ENCODE results near the gene SBK1. TPM values are rescaled to one million over a fixed set of nuclear protein-coding genes. Genes with fewer than 3 reads are reported as not detected.
A peak's percentile ranks its signal among the peaks of the same experiment; 100 is the strongest.
"Not testable (repeated sequence)": the region's sequence is repeated elsewhere in the genome, so short reads cannot be mapped to it uniquely, and the experiment has no call there.

SBK1 gene
- total RNA-seq, 1 donor from 2014 or later, result 0.70 TPM

DNA sequence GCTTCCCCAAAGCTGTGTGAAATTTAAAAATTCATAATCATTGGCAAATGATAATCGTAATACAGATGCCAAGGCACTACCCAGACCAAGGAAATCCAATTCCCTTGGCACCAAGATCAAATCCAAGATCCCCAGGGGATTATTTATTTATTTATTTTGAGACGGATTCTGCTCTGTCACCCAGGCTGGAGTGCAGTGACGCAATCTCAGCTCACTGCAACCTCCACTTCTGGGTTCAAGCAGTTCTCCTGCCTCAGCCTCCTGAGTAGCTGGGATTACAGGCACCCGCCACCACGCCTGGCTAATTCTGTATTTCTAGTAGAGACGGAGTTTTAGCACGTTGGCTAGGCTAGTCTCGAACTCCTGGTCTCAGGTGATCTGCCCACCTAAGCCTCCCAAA, 43.4 kb downstream of the SBK1 start:
- DNase-seq (ENCODE audit: low read depth), result not testable (repeated sequence)

DNA sequence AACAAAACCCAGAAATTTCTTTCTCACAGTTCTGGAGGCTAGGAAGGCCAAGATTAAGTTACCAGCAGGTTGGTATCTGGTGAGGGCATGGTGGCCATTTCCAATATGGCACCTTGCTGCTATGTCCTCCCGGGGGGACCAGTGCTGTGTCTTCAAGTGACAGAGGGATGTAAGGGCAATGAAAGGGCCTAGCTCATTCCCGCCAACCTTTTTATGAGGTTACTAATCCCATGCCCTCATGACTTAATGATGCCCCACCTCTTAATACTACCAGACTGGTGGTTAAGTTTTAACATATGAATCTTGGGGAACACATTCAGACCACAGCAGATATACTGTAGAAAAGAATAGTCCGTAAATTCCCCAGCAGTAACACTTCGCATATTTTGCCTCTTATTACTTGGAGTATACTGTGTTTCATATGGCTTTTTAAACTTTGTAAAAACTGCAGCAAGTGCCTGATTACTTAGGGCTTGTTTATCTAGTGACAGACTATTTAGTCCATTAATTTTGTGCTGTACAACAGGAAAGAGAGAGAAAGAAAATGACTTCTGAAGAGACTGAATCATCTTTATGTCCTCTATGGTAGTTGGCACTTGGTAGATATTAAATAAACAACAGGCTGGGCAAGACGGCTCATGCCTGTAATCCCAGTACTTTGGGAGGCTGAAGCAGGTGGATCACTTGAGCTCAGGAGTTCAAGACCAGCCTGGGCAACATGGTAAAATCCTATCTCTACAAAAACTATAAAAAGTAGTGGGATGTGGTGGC, 44.8 kb downstream of the SBK1 start:
- peak; percentile 41 for DNase-seq (ENCODE audit: low read depth)

DNA sequence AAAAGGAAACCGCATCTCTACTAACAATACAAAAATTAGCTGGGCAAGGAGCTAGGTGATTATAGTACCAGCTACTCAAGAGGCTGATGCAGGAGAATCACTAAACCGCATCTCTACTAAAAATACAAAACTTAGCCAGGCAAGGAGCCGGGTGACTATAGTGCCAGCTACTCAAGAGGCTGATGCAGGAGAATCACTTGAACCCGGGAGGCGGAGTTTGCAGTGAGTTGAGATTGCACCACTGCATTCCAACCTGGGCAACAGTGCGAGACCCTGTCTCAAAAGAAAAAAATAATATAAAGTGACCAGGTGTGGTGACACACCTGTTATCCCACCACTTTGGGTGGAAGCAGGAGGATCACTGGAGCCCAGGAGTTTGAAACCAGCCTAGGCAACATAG, 45.9 kb downstream of the SBK1 start:
- not testable (repeated sequence) for DNase-seq (ENCODE audit: low read depth)

DNA sequence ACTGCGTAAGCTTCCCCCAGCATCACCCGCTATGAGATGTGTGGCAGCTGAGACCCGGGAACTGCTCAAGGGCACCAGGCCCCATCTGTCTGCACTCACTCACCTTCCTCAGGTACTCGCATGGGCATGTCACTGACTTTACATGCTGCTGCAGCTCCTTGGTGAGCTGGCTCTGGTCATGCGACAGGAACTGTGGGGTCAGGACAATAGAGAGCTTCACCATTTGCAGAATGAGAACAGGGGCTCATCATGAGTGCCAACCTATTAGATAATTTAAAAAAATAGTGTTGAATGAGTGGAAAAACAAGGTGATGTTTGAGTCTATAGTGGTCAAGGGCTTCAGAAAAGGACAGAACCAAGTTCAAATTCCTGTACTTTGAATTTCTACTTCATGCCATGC, 70.3 kb downstream of the SBK1 start:
- DNase-seq (ENCODE audit: low read depth), result not testable (repeated sequence)

DNA sequence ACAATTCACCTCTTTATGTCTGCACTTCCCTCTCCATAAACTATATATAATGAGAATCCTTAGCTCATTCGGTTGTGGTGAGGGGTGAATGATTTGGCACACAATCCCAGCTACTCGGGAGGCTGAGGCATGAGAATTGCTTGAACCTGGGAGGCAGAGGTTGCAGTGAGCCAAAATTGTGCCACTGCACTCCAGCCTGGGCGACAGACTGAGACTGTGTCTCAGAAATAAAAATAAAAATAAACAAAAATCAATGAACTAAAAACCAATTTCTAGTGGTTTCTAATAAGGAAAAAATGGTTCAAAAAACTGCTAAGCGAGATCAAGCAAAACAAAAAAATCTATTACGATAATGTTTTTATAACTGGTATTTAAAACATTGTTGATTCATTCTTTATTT, 71.1 kb downstream of the SBK1 start, which contains the start of gene NPIPB6:
NPIPB6 (minus strand) TSS at position 101 of the 400 bp plus-strand sequence. CDS start 686 bp downstream, outside the sequence.
- DNase-seq (ENCODE audit: low read depth), result not testable (repeated sequence)

DNA sequence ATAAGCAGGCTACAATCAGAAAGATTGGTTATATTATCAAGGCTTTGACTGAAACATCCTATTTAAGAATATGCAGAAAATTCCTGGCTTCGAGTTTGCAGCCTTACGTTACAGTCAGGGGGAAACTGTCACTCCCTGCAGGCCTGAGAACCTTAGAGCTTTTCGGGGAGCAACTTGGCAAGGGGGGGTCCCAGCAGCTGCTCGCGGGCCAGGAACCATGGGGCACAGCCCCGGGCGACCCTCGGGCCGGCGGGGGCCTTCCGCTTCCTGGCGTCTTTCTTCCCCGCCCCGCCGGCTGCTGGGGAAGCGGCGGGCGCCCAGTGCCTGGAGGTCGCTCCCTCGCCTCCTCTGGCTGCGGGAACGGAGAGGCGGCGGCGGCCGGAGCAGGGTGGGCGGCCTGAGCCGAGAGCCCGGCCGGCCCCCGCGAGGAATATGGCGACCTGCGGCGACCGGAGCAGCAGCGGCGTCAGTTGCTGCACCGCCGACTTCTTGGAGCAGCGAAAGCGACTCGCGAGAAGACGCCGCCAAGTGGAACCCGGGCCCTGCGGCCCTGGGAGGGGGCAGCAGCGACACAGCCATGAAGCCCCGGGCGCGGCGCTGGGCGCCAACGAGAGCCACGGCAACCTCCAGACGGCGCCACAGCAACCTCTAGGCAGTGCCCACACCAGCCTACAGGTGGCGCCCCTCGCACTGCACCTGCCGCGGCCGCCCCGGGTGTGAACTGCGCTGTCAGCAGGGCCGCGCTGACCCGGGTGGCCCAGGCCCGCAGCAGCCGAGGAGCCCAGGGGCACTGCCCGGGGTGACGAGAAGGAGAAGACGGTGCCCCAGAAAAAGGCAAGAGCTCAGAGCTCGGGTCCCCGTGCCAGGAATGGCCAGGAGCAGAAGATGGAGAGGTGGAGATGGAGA, 72.2 kb downstream of the SBK1 start:
- DNase-seq (ENCODE audit: low read depth), result not testable (repeated sequence)

DNA sequence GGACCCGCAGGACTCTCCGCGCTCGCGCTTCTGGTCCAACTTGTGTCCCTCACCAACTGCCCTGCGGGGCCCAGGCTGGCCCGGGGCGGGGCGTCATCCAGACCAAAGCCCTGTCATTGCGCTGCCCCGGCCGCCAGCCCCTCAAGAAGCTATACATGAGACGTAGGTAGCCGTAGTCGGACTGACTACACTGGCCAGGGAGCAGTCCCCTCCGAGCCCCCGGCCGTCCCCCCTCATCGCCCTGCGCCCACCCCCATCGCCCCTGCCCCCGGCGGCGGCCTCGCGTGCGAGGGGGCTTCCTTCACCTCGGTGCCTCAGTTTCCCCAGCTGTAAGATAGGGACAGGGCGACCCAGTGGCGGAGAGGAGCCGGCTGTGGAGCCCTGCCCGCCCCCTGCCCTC, 75.6 kb downstream of the SBK1 start:
- not testable (repeated sequence) for DNase-seq (ENCODE audit: low read depth)

Other genes starting within 250 kb of the SBK1 start
- not detected in 2 replicates for gene GSG1L, start 228.8 kb upstream of the SBK1 start, total RNA-seq
- 68.8 and 140 TPM in 2 replicates for gene XPO6, start 80.6 kb upstream of the SBK1 start, total RNA-seq
- gene NPIPB6, start 71.0 kb downstream of the SBK1 start, total RNA-seq, result 0.30 and 0.69 TPM in 2 replicates
- gene EIF3CL, start 111.3 kb downstream of the SBK1 start, total RNA-seq, result 94.5 and 215 TPM in 2 replicates
- not detected in 2 replicates for gene NPIPB7, start 179.8 kb downstream of the SBK1 start, total RNA-seq
- gene CLN3, start 199.5 kb downstream of the SBK1 start, total RNA-seq, result 21.5 and 27.3 TPM in 2 replicates
- 0.05 TPM in 1 of 2 replicates, not detected in the other for gene APOBR, start 202.1 kb downstream of the SBK1 start, total RNA-seq
- not detected in 2 replicates for gene IL27, start 214.3 kb downstream of the SBK1 start, total RNA-seq
- 1.4 and 3.0 TPM in 2 replicates for gene NUPR1, start 246.4 kb downstream of the SBK1 start, total RNA-seq